H9 (cell line): ENCODE data around the gene SEMA5A. TPM values are rescaled to one million over a fixed set of nuclear protein-coding genes. Genes with fewer than 3 reads are reported as not detected.

ENCODE experiments used
- DNase-seq: peaks from one replicate; pipeline ENCODE4 v3.0.0-alpha.2; 2017
- H2AFZ ChIP-seq: one replicate; pipeline ENCODE4 v1.6.1; 2013; ENCODE audit warnings: mild to moderate bottlenecking, low read length, control low read depth, moderate library complexity
- H2AK5ac ChIP-seq: 2 replicates; pipeline ENCODE4 v1.6.1; 2013; ENCODE audit warnings: low read length, control low read depth, mixed read lengths; ENCODE audit not compliant: insufficient read length
- H2BK120ac ChIP-seq: one replicate; pipeline ENCODE4 v1.6.1; 2013; ENCODE audit warnings: low read depth, mild to moderate bottlenecking, low read length, control low read depth, inconsistent platforms; ENCODE audit not compliant: poor library complexity, severe bottlenecking
- H2BK12ac ChIP-seq: 2 replicates; pipeline ENCODE4 v1.6.1; 2013; ENCODE audit warnings: low read length, control low read depth, mixed read lengths, low read depth; ENCODE audit not compliant: insufficient read length
- H2BK15ac ChIP-seq: 2 replicates; pipeline ENCODE4 v1.6.1; 2013; ENCODE audit warnings: low read depth, low read length, control low read depth
- H2BK20ac ChIP-seq: one replicate; pipeline ENCODE4 v1.6.1; 2013; ENCODE audit warnings: low read depth, mild to moderate bottlenecking, low read length, control low read depth, inconsistent platforms; ENCODE audit not compliant: poor library complexity, severe bottlenecking
- H2BK5ac ChIP-seq: 2 replicates; pipeline ENCODE4 v1.6.1; 2013; ENCODE audit warnings: low read length, control low read depth, mixed read lengths; ENCODE audit not compliant: insufficient read length
- H3K14ac ChIP-seq: 2 replicates; pipeline ENCODE4 v1.6.1; 2013; ENCODE audit warnings: low read length, control low read depth; ENCODE audit not compliant: insufficient read depth
- H3K18ac ChIP-seq: 2 replicates; pipeline ENCODE4 v1.6.1; 2013; ENCODE audit warnings: low read depth, mild to moderate bottlenecking, mixed read lengths, low read length, control low read depth; ENCODE audit not compliant: insufficient read length
- H3K23ac ChIP-seq: 2 replicates; pipeline ENCODE4 v1.6.1; 2013; ENCODE audit warnings: low read length, control low read depth, mixed read lengths, low read depth; ENCODE audit not compliant: insufficient read length
- H3K23me2 ChIP-seq: 2 replicates; pipeline ENCODE4 v1.6.1; 2013; ENCODE audit warnings: low read depth, mild to moderate bottlenecking, mixed read lengths, low read length, control low read depth; ENCODE audit not compliant: insufficient read length, poor library complexity, severe bottlenecking
- H3K27ac ChIP-seq: 2 replicates; pipeline ENCODE4 v1.5.1; 2013; ENCODE audit warnings: low read length, control low read depth, mixed read lengths, low read depth; ENCODE audit not compliant: insufficient read length
- H3K27me3 ChIP-seq: 2 replicates; pipeline ENCODE4 v1.6.1; 2013; ENCODE audit warnings: low read length, control low read depth, inconsistent platforms; ENCODE audit not compliant: insufficient read depth
- H3K4ac ChIP-seq: 2 replicates; pipeline ENCODE4 v1.6.1; 2013; ENCODE audit warnings: low read depth, mild to moderate bottlenecking, control low read depth, inconsistent platforms, low read length, moderate library complexity
- H3K4me1 ChIP-seq: 2 replicates; pipeline ENCODE4 v1.6.1; 2013; ENCODE audit warnings: low read length, control low read depth, inconsistent platforms; ENCODE audit not compliant: insufficient read depth
- H3K4me2 ChIP-seq: 2 replicates; pipeline ENCODE4 v1.6.1; 2013; ENCODE audit warnings: low read length, control low read depth, mixed read lengths; ENCODE audit not compliant: insufficient read length, insufficient read depth
- H3K56ac ChIP-seq: 2 replicates; pipeline ENCODE4 v1.6.1; 2013; ENCODE audit warnings: low read depth, mild to moderate bottlenecking, mixed read lengths, low read length, control low read depth; ENCODE audit not compliant: insufficient read length
- H3K79me1 ChIP-seq: 2 replicates; pipeline ENCODE4 v1.6.1; 2013; ENCODE audit warnings: low read depth, mild to moderate bottlenecking, moderate library complexity, low read length, control low read depth, inconsistent platforms; ENCODE audit not compliant: insufficient read depth, poor library complexity, severe bottlenecking
- H3K79me2 ChIP-seq: 2 replicates; pipeline ENCODE4 v1.6.1; 2013; ENCODE audit warnings: low read length, control low read depth, inconsistent platforms; ENCODE audit not compliant: insufficient read depth
- H3K9ac ChIP-seq: 2 replicates; pipeline ENCODE4 v1.6.1; 2013; ENCODE audit warnings: low read length, control low read depth, mixed read lengths; ENCODE audit not compliant: insufficient read length; ENCODE audit errors: extremely low read depth
- H3K9me3 ChIP-seq: one replicate; pipeline ENCODE4 v1.6.1; 2013; ENCODE audit warnings: low read depth, low read length, inconsistent platforms; ENCODE audit not compliant: control insufficient read depth
- H3T11ph ChIP-seq: one replicate; pipeline ENCODE4 v1.6.1; 2013; ENCODE audit warnings: mild to moderate bottlenecking, low read length, control low read depth, inconsistent platforms
- H4K20me1 ChIP-seq: one replicate; pipeline ENCODE4 v1.6.1; 2013; ENCODE audit not compliant: control insufficient read depth, insufficient read length, insufficient read depth
- H4K5ac ChIP-seq: 2 replicates; pipeline ENCODE4 v1.6.1; 2013; ENCODE audit warnings: low read depth, mild to moderate bottlenecking, mixed read lengths, low read length, control low read depth; ENCODE audit not compliant: insufficient read length
- H4K8ac ChIP-seq: replicated peaks from 2 replicates; pipeline ENCODE4 v1.6.1; 2013; ENCODE audit warnings: low read length, control low read depth, mixed read lengths, low read depth; ENCODE audit not compliant: insufficient read length
- H4K91ac ChIP-seq: 2 replicates; pipeline ENCODE4 v1.6.1; 2013; ENCODE audit warnings: low read depth, mild to moderate bottlenecking, moderate library complexity, mixed read lengths, low read length, control low read depth; ENCODE audit not compliant: insufficient read length
- H3K27ac Mint-ChIP-seq, 3 experiments: 2 replicates in 2 of 3; 3 replicates in 1 of 3; pipeline ENCODE4 v1.8.0; 2020 to 2021; ENCODE audit warnings: mixed read lengths in 3 of 3, mild to moderate bottlenecking in 1 of 3, moderate library complexity in 1 of 3
- H3K27me3 Mint-ChIP-seq: 2 replicates; pipeline ENCODE4 v1.8.0; 2021; ENCODE audit warnings: low read depth, mild to moderate bottlenecking, moderate library complexity, mixed read lengths
- H3K36me3 Mint-ChIP-seq, 3 experiments: 2 replicates in 2 of 3; 3 replicates in 1 of 3; pipeline ENCODE4 v1.8.0; 2020 to 2021; ENCODE audit warnings: low read depth in 3 of 3, mixed read lengths in 3 of 3; ENCODE audit not compliant: insufficient read depth in 1 of 3
- H3K4me1 Mint-ChIP-seq, 2 experiments: 2 replicates each; pipeline ENCODE4 v1.8.0; 2020; ENCODE audit warnings: mixed read lengths in 2 of 2
- H3K4me3 Mint-ChIP-seq, 2 experiments: 2 replicates in 1 of 2; 3 replicates in 1 of 2; pipeline ENCODE4 v1.8.0; 2020 to 2021; ENCODE audit warnings: mild to moderate bottlenecking in 2 of 2, mixed read lengths in 2 of 2, moderate library complexity in 1 of 2
- H3K9me3 Mint-ChIP-seq, 2 experiments: 2 replicates in 1 of 2; 3 replicates in 1 of 2; pipeline ENCODE4 v1.8.0; 2020; ENCODE audit warnings: mild to moderate bottlenecking in 2 of 2, mixed read lengths in 2 of 2, moderate library complexity in 1 of 2
- CTCF ChIP-seq: fragments of 200-600 bp; sonication (generic); conservative IDR thresholded peaks from 3 replicates; pipeline ENCODE4 v1.8.0; 2021; ENCODE audit warnings: antibody characterized with exemption, mild to moderate bottlenecking
- WGBS: extraction: QIAGEN DNeasy Blood & Tissue Kit; methylation state at CpG from one replicate; pipeline ENCODE4 v1.1.7; 2013; ENCODE audit warnings: missing lambda C conversion rate, low lambda C conversion rate, mixed read lengths; ENCODE audit not compliant: insufficient read length; ENCODE audit errors: extremely low coverage; 5-methylcytosine and 5-hydroxymethylcytosine counted together
- total RNA-seq: library from RNA; stranded (reverse); gene quantifications from 2 replicates; pipeline ENCODE4 v1.2.1, GENCODE V29; 2021

The SEMA5A gene
- total RNA-seq, 1 experiment from 2014 or later = 4.3 TPM

GRCh38 chr5:9241479-9242305 lies 304.2 kb downstream of the SEMA5A start:
- no peaks in the 10 kb centered on the region for H3K79me2 ChIP-seq
- no peak for DNase-seq
- no peak overlapping the region for H3K4ac ChIP-seq
- H3K23me2 ChIP-seq = no peaks in the 10 kb centered on the region
- H2BK5ac ChIP-seq = no peak overlapping the region
- H3K27me3 ChIP-seq = no peaks in the 10 kb centered on the region
- no peak overlapping the region for H3K9ac ChIP-seq
- Mint-ChIP-seq H3K27me3 (no peaks in the 10 kb centered on the region), H3K9me3 (no peaks in the 10 kb centered on the region), H3K27ac (no peak overlapping the region), H3K4me1 (no peaks in the 10 kb centered on the region), H3K4me3 (no peak overlapping the region), H3K36me3 (no peaks in the 10 kb centered on the region)
- no peaks in the 10 kb centered on the region for H3K9me3 ChIP-seq
- TF ChIP-seq CTCF = no peak
- H3K18ac ChIP-seq = no peak overlapping the region
- no peaks in the 10 kb centered on the region for H4K20me1 ChIP-seq
- H4K8ac ChIP-seq = no peak overlapping the region
- H3K4me2 ChIP-seq = no peak overlapping the region
- no peaks in the 10 kb centered on the region for H3K4me1 ChIP-seq
- no peak overlapping the region for H3K56ac ChIP-seq
- no peak overlapping the region for H4K5ac ChIP-seq
- no peak overlapping the region for H4K91ac ChIP-seq
- H2BK15ac ChIP-seq = no peak overlapping the region
- no peak overlapping the region for H2BK20ac ChIP-seq
- H2BK120ac ChIP-seq = no peak overlapping the region
- no peaks in the 10 kb centered on the region for H3K79me1 ChIP-seq
- H2AK5ac ChIP-seq = no peak overlapping the region
- no peak overlapping the region for H3K27ac ChIP-seq
- H3K14ac ChIP-seq = no peak overlapping the region
- no CpG with 5 or more reads among the region's 9 CpGs for WGBS
- H3K23ac ChIP-seq = no peak overlapping the region
- no peak overlapping the region for H2BK12ac ChIP-seq
- no peak overlapping the region for H3T11ph ChIP-seq
- no peak overlapping the region for H2AFZ ChIP-seq
